ENCODE data around the gene RAP1GAP. TPM values are rescaled to one million over a fixed set of nuclear protein-coding genes. Genes with fewer than 3 reads are reported as not detected.

Gene RAP1GAP
- total RNA-seq, 2 donors from 2014 or later, result 1.2 to 2.4 TPM

DNA sequence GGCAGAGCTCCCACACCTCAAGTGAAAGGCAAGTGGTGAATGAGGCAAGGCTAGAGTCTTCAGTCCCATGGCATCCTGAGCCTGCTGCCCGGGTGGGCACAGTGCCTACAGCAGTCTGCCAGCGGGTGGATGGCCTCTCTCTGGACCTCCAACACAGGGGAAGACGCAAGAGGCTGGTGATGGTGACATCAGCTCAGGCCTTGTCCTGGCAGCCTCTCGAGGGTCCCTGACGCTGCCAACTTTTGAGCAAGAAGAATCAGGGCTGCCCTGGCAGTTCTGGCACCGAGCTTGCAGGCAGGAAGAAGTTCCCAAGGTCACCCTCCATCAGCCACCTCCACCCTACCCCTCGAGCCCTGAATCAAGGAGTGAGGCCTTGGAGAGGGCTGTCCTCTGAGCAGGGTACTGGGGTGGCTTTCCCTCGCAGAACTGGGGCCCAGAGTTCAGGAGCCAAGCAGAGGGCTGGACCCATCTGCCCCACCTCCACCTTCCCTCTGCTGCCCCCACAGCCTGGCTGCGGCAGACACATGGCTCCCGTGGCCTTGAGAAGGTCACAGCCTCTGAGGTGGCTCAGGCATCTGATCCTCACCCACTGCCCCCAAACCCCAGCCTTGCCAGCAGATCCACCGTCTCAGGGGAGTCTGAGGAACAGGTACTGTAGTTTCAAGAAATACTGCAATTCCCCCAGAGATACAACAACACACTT lies 5.8 kb downstream of the RAP1GAP start:
- no peak for ATAC-seq (replicated peaks in 1 of 2)
- DNase-seq, result no peak
- Mint-ChIP-seq H3K36me3 (ENCODE audit: insufficient read depth in 2 of 2) (no peaks in the 10 kb centered on the region), H3K27me3 (ENCODE audit: low read depth) (peaks cover 44% of the 10 kb centered on the region), H3K4me1 (ENCODE audit: low read depth) (peaks cover 17% of the 10 kb centered on the region), H3K9me3 (no peaks in the 10 kb centered on the region), H3K27ac (no peak overlapping the region), H3K4me3 (no peak overlapping the region)

DNA sequence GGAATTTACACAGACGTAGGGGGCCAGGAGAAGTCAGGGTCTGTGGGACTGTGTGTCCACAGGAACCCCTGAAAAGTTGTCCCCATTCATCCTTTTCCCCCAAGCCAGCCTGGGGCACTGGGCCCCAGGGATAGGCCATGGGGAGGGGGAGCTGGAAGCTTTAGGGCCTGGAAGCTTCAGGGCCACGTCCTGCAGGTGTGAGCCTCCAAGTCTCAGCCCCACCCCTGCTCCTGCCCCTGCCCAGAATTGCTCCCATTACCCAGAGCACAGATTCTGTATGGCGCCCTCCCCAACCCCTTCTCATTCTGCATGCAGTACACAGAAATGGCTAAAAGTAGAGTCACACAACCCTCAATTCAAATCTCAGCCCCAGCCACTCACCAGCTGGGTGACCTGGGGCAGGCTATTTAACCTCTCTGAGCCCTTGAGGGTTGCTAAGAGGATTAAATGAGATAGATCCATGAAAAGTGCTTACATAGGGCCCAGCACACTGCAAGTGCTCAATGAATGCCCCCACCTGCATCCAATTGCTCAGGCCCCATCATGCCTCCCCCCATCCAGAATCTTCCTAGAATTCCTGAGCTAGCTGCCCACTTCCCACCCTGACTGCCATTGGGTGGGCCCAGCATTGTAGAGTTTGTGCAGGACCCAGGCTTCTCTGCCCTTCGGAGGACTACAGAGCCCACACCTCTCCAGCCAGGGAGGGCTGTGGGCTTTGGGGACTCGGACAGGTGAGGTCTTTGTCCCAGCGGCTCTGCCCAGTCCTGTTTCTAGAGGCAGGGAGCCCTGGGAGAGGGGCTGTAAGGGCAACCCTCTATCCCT lies 6.5 kb downstream of the RAP1GAP start:
- no peak overlapping the region for H3K4me3 Mint-ChIP-seq
- no peaks in the 10 kb centered on the region for H3K9me3 Mint-ChIP-seq
- peaks cover 17% of the 10 kb centered on the region for H3K4me1 Mint-ChIP-seq (ENCODE audit: low read depth)
- ATAC-seq (replicated peaks in 1 of 2), result no peak
- DNase-seq, result no peak
- peaks cover 36% of the 10 kb centered on the region for H3K27me3 Mint-ChIP-seq (ENCODE audit: low read depth)
- H3K27ac Mint-ChIP-seq, result no peak overlapping the region
- H3K36me3 Mint-ChIP-seq (ENCODE audit: insufficient read depth in 2 of 2), result no peaks in the 10 kb centered on the region

DNA sequence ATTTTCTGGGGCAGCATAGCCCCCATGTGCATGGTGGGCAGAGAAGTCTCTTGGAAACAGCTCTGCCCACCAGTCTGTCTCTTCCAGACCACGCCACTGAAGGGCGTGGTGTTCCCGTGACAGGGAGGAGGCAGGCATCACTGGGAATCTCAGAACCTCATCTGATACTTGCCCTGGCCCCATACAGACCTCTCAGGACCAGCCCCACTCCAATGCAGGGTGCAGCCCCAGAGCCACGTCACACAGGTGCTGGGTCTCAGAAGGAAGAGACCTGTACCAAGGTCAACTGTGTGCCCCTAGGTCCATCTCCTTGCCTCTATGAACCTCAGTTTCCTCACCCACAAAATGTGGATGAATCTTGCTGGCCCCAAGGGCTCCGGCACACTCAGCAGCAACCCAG lies 7.3 kb downstream of the RAP1GAP start:
- no peak for DNase-seq
- no peak overlapping the region for H3K27ac Mint-ChIP-seq
- no peak for ATAC-seq (replicated peaks in 1 of 2)
- H3K4me1 Mint-ChIP-seq (ENCODE audit: low read depth), result peaks cover 17% of the 10 kb centered on the region
- no peaks in the 10 kb centered on the region for H3K36me3 Mint-ChIP-seq (ENCODE audit: insufficient read depth in 2 of 2)
- peaks cover 34% of the 10 kb centered on the region for H3K27me3 Mint-ChIP-seq (ENCODE audit: low read depth)
- H3K4me3 Mint-ChIP-seq, result no peak overlapping the region
- H3K9me3 Mint-ChIP-seq, result no peaks in the 10 kb centered on the region

DNA sequence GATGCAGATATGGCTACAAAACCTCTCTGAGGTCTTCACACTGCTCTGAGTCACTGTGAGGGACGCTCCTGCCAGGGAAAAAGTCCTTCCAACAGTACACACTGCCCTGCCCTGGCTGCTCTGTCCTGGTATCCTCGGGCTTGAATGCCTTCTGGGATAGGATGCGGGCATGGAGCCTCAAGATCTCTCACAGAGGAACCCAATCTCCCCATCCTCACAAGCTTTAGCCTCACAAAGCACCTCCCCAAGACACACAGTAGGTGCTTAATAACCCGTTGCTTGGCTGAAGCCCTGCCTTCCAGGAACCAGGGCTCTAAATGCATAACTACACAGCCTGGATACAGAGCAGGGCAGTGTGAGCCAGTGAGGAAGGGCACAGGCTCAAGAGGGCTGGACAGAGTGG lies 9.2 kb downstream of the RAP1GAP start:
- Mint-ChIP-seq H3K9me3 (no peaks in the 10 kb centered on the region), H3K36me3 (ENCODE audit: insufficient read depth in 2 of 2) (no peaks in the 10 kb centered on the region), H3K4me1 (ENCODE audit: low read depth) (peaks cover 7% of the 10 kb centered on the region), H3K4me3 (peak overlapping the region; percentile 73 to 79), H3K27ac (no peak overlapping the region), H3K27me3 (ENCODE audit: low read depth) (peaks cover 30% of the 10 kb centered on the region)
- ATAC-seq (replicated peaks in 1 of 2), result no peak
- no peak for DNase-seq

DNA sequence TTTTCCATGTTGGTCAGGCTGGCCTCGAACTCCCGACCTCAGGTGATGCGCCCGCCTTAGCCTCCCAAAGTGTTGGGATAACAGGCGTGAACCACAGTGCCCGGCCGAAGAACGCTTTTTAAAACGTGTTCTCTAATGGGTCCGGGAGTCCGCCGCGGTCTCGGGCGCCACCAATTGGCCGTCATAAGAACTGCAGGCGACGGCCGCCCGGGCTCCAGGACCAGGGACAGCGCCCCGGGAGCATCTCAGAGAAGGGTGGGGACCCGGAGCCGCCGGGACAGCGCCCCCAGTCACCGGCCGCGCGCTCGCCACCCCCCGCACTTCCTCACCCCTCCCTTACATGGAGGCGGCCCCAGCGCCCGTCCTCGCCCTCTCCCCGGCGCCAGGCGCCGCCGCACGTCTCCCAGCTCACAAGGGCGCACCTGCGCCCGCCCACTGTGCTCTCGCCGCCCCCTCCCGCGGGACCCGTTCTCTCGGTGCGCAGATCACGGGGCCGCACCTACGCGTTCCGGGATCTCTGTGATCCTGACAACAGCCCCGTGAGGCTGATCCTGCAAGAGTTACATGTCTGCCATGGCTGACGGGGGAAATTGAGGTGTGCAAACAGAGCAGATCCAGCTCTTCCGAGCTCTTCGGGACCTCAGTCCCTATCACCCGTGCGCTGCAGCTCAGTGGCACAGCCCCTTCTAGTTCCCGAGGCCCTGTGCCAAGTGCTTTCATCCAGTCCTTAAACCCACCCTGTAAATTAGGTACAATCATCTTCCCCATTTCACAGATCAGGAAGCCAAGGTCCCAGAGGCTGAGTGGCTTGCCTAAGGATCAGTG lies 9.8 kb downstream of the RAP1GAP start:
- Mint-ChIP-seq H3K4me1 (ENCODE audit: low read depth) (peaks cover 7% of the 10 kb centered on the region), H3K27me3 (ENCODE audit: low read depth) (peaks cover 26% of the 10 kb centered on the region), H3K27ac (no peak overlapping the region), H3K9me3 (no peaks in the 10 kb centered on the region), H3K36me3 (ENCODE audit: insufficient read depth in 2 of 2) (no peaks in the 10 kb centered on the region), H3K4me3 (peak overlapping the region; percentile 73 to 79)
- DNase-seq, result peak; percentile 80 to 86
- ATAC-seq (replicated peaks in 1 of 2), result peak; percentile 84 to 89

DNA sequence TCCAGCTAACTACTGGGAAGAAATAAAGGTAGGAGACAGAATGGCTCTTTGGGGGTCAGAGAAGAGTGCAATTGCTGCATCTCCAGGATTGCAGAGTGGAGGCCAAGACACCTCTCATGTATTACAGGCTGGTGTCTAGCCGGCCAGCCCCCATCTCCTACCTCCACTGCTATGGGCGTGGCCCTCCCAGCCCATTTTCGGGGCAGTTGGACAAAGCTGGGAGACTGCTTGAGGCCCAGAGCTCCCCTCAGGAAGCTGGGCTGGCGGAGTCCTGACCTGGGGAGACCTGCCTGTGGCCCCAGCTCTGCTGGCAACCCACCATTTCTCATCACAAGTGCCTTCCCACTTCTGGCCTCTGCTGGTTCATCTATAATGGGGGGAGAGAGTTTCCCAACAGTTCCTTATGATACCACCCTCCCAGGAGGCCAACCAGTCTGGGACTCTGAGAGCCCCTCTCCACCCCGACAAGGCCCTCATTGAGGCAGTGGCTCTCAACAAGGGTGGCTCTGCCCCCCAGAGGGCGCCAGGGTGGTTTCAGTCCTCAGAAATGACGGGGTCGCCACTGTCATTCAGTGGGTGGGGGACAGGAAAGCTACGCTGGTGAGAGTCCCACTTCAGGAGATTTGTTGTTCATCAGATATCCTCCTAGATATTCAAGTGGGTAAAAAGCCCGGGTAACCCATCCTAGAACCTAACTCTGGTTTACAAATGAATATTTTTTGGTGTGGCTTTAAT lies 11.5 kb downstream of the RAP1GAP start:
- Mint-ChIP-seq H3K4me1 (ENCODE audit: low read depth) (peaks cover 8% of the 10 kb centered on the region), H3K36me3 (ENCODE audit: insufficient read depth in 2 of 2) (no peaks in the 10 kb centered on the region), H3K27ac (no peak overlapping the region)

DNA sequence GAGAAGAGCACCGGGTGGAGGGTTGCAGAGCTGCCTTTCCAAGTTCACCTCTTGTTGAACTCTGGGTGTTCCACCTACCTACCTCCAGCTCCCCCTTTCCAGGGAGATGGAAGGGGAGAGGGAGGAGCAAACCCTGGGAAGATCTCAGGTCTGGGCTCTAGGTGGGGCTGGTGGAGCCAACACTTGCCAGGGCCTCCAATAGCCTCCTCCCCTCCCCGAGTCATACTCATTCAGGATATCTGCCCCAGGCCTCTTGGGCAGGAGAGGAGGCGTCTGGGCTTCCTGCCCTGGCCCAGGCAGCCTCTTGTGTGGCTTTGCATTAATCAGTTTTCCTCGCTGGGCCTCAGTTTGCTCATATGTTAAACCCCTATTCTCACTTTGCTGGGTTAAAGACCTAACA lies 13.4 kb downstream of the RAP1GAP start:
- Mint-ChIP-seq H3K4me3 (no peak overlapping the region), H3K9me3 (no peaks in the 10 kb centered on the region), H3K36me3 (ENCODE audit: insufficient read depth in 2 of 2) (no peaks in the 10 kb centered on the region), H3K27ac (no peak overlapping the region), H3K27me3 (ENCODE audit: low read depth) (peaks cover 33% of the 10 kb centered on the region), H3K4me1 (ENCODE audit: low read depth) (peaks cover 21% of the 10 kb centered on the region)
- DNase-seq, result no peak
- no peak for ATAC-seq (replicated peaks in 1 of 2)

More for the DNA sequence above, 11.5 kb downstream of the RAP1GAP start:
- H3K4me3 Mint-ChIP-seq, result no peak overlapping the region
- ATAC-seq (replicated peaks in 1 of 2) (no peak), DNase-seq (no peak)
- no peaks in the 10 kb centered on the region for H3K9me3 Mint-ChIP-seq
- H3K27me3 Mint-ChIP-seq (ENCODE audit: low read depth), result peaks cover 28% of the 10 kb centered on the region

DNA sequence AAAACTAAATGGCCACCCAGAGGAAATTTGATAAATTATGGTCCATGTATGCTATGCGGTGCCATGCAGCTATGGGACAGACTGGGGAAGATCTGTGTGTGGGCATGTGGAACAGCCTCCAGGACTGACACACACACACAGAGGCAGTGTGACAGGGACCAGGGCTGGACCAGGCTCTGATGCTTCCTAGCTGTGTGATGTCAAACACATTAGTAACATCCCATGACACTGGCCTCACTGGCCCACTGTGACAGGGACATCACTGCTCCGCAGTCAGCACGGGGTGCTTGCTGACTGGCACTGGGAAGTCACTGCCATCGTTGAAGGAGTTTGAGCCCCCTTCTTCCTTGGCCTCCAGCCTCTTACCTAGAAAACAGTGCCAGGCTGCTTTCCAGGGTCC lies 13.9 kb downstream of the RAP1GAP start:
- Mint-ChIP-seq H3K27ac (no peak overlapping the region), H3K9me3 (no peaks in the 10 kb centered on the region), H3K36me3 (ENCODE audit: insufficient read depth in 2 of 2) (no peaks in the 10 kb centered on the region), H3K27me3 (ENCODE audit: low read depth) (peaks cover 28% of the 10 kb centered on the region), H3K4me3 (no peak overlapping the region), H3K4me1 (ENCODE audit: low read depth) (peaks cover 21% of the 10 kb centered on the region)
- no peak for DNase-seq
- ATAC-seq (replicated peaks in 1 of 2), result no peak

DNA sequence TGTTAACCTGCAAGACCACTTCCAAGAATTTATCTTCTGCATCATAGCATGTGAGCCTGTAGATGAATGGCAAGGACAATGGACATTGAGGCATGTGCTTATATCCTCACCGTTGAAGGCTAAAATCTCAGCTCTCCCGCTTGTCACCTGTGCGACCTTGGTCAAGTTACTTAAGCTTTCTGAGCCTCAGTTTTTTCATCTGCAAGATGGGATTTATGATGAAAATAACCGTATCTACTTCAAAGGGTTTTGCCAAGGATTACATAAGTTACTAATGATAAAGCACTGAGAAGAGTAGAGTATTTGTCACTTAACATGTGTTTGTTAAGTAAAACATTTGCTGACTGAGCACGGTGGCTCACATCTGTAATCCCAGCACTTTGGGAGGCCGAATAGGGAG lies 14.9 kb downstream of the RAP1GAP start:
- no peaks in the 10 kb centered on the region for H3K9me3 Mint-ChIP-seq
- ATAC-seq (replicated peaks in 1 of 2) (no peak), DNase-seq (no peak)
- H3K27ac Mint-ChIP-seq, result no peak overlapping the region
- peaks cover 14% of the 10 kb centered on the region for H3K4me1 Mint-ChIP-seq (ENCODE audit: low read depth)
- no peak overlapping the region for H3K4me3 Mint-ChIP-seq
- H3K36me3 Mint-ChIP-seq (ENCODE audit: insufficient read depth in 2 of 2), result no peaks in the 10 kb centered on the region
- peaks cover 20% of the 10 kb centered on the region for H3K27me3 Mint-ChIP-seq (ENCODE audit: low read depth)

DNA sequence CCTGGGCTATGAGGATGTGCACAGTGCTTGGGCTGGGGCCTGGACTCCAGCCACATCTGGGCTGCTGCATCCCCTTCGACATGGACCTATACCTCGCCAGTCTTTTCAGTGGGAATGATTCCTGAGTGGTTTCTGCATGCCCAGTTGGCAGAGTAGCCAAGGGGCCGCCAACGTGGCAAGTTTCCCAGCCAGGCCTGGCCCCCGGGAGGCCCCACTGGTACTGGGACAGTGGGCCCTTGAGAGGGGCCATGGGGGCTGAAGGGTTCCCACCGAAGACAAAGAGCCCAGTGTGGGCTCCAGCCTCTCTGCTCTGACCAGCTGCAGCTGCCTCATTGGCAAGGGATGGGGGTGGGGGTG lies 15.4 kb downstream of the RAP1GAP start:
- DNase-seq (no peak), ATAC-seq (replicated peaks in 1 of 2) (no peak)
- no peak overlapping the region for H3K27ac Mint-ChIP-seq
- H3K36me3 Mint-ChIP-seq (ENCODE audit: insufficient read depth in 2 of 2), result no peaks in the 10 kb centered on the region
- peaks cover 14% of the 10 kb centered on the region for H3K4me1 Mint-ChIP-seq (ENCODE audit: low read depth)
- H3K27me3 Mint-ChIP-seq (ENCODE audit: low read depth), result peaks cover 20% of the 10 kb centered on the region
- no peaks in the 10 kb centered on the region for H3K9me3 Mint-ChIP-seq
- no peak overlapping the region for H3K4me3 Mint-ChIP-seq

DNA sequence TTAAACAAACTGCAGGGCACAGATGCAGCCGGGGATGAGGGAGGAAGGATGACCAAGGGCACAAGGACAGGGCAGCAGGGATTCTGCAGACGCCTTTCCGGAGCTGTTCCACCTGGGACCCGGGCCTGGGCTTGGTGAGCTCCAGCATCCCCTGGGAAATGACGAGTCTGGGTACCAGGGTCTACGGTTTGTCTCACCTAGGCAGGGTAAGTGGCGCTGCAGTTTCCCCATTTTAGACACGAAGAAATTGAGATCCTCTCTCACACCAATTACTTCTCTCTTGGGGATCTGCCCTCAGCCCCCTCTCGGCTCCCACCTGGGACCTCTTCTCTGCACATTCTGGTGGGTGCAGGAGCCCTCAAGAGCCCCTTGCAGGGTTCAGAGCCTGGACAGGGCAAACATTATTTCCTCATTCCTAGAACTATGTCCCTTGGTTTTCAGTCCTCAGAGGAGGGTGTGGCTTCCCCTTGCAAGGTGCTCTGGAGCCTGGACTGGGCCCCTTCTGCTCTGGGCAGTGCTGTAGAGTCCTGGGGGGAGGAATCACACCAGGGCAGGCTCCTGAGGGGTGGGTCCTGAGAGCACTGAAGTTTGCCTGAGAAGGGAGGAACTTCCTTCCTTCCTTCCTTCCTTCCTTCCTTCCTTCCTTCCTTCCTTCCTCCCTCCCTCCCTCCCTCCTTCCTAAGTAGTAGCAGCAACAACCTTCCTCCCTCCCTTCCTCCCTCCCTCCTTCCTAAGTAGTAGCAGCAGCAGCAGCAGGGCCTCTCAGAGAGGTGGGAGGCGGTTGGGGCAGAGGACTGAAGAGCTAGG lies 16.0 kb downstream of the RAP1GAP start:
- H3K27ac Mint-ChIP-seq, result no peak overlapping the region
- no peak for ATAC-seq (replicated peaks in 1 of 2)
- H3K4me3 Mint-ChIP-seq, result peak overlapping the region; percentile 74 to 88
- no peaks in the 10 kb centered on the region for H3K9me3 Mint-ChIP-seq
- DNase-seq, result no peak
- no peaks in the 10 kb centered on the region for H3K36me3 Mint-ChIP-seq (ENCODE audit: insufficient read depth in 2 of 2)
- peaks cover 14% of the 10 kb centered on the region for H3K4me1 Mint-ChIP-seq (ENCODE audit: low read depth)
- H3K27me3 Mint-ChIP-seq (ENCODE audit: low read depth), result peaks cover 20% of the 10 kb centered on the region

Data from activated T-cell treated with anti-CD3 and anti-CD28 coated beads, Interleukin-2, amount 50 U/mL, for 72 hours (primary cell).